HepG2 (cell line): Measurements from ENCODE around the gene CD68. TPM values are rescaled to one million over a fixed set of nuclear protein-coding genes. Genes with fewer than 3 reads are reported as not detected.

Experiments used
- CENPT ChIP-seq: sonication (generic); formaldehyde crosslinking; IDR thresholded peaks from 2 replicates; pipeline ENCODE4 v1.8.0; 2022; ENCODE audit warnings: low read depth, mild to moderate bottlenecking, moderate library complexity, missing genetic modification reagents
- GTF2F1 ChIP-seq: fragments of 150-350 bp; IDR thresholded peaks from 2 replicates; pipeline ENCODE4 v1.6.1; 2014; ENCODE audit warnings: low read length
- HNRNPH1 ChIP-seq: fragments of 200-400 bp; formaldehyde crosslinking; optimal IDR thresholded peaks from 2 replicates; pipeline ENCODE3; 2017; ENCODE audit warnings: mild to moderate bottlenecking, low read depth, low read length
- HOXD1 ChIP-seq: sonication (generic); formaldehyde crosslinking; IDR thresholded peaks from 2 replicates; pipeline ENCODE4 v1.5.0; 2020; ENCODE audit warnings: missing genetic modification reagents
- ISL2 ChIP-seq: sonication (generic); formaldehyde crosslinking; IDR thresholded peaks from 2 replicates; pipeline ENCODE4 v1.5.0; 2020; ENCODE audit warnings: missing genetic modification reagents
- KLF13 ChIP-seq: sonication (generic); formaldehyde crosslinking; IDR thresholded peaks from 2 replicates; pipeline ENCODE4 v1.4.0; 2020; ENCODE audit warnings: mild to moderate bottlenecking, missing genetic modification reagents
- KMT2B ChIP-seq: IDR thresholded peaks from 2 replicates; pipeline ENCODE4 v1.6.1; 2016; ENCODE audit warnings: missing genetic modification reagents, missing compliant biosample characterization
- MEIS1 ChIP-seq: sonication (generic); formaldehyde crosslinking; IDR thresholded peaks from 2 replicates; pipeline ENCODE4 v1.9.0; 2021; ENCODE audit warnings: mild to moderate bottlenecking, missing genetic modification reagents, moderate library complexity, borderline replicate concordance
- POLR2A ChIP-seq, 2 experiments: IDR thresholded peaks; 2 replicates each; pipeline ENCODE4 v1.6.1; 2011; ENCODE audit warnings: low read depth in 2 of 2, low read length in 2 of 2, mild to moderate bottlenecking in 1 of 2, moderate library complexity in 1 of 2; ENCODE audit not compliant: insufficient read depth in 1 of 2
- PTBP1 ChIP-seq: fragments of 200-400 bp; formaldehyde crosslinking; IDR thresholded peaks from 2 replicates; pipeline ENCODE4 v1.6.1; 2018; ENCODE audit warnings: low read length, low read depth; ENCODE audit not compliant: poor library complexity, severe bottlenecking
- RXRA ChIP-seq: sonication (generic); formaldehyde crosslinking; IDR thresholded peaks from 2 replicates; pipeline ENCODE4 v1.5.1; 2020; ENCODE audit warnings: missing genetic modification reagents
- SNRNP70 ChIP-seq: fragments of 200-400 bp; formaldehyde crosslinking; IDR thresholded peaks from 2 replicates; pipeline ENCODE4 v1.6.1; 2017; ENCODE audit warnings: mild to moderate bottlenecking, low read depth, low read length, moderate library complexity
- SRSF4 ChIP-seq: fragments of 200-400 bp; formaldehyde crosslinking; IDR thresholded peaks from one replicate; pipeline ENCODE4 v1.6.1; 2018; ENCODE audit warnings: mild to moderate bottlenecking, low read depth, low read length, moderate library complexity; ENCODE audit not compliant: poor library complexity, severe bottlenecking
- TCF7 ChIP-seq: sonication (generic); IDR thresholded peaks from 2 replicates; pipeline ENCODE4 v1.6.1; 2016; ENCODE audit warnings: antibody characterized with exemption, low read depth
- ZEB1 ChIP-seq: IDR thresholded peaks from 2 replicates; pipeline ENCODE4 v1.6.1; 2012; ENCODE audit warnings: mild to moderate bottlenecking, low read depth, inconsistent platforms; ENCODE audit not compliant: insufficient replicate concordance
- ZFP41 ChIP-seq: sonication (generic); formaldehyde crosslinking; IDR thresholded peaks from 2 replicates; pipeline ENCODE4 v1.4.0; 2020; ENCODE audit warnings: mild to moderate bottlenecking, missing genetic modification reagents, borderline replicate concordance
- ZIK1 ChIP-seq: sonication (generic); formaldehyde crosslinking; IDR thresholded peaks from 2 replicates; pipeline ENCODE4 v1.5.0; 2020; ENCODE audit warnings: mild to moderate bottlenecking, low read depth, missing genetic modification reagents, borderline replicate concordance
- ZNF10 ChIP-seq: sonication (generic); formaldehyde crosslinking; IDR thresholded peaks from 2 replicates; pipeline ENCODE4 v1.4.0; 2020; ENCODE audit warnings: mild to moderate bottlenecking, low read depth, missing genetic modification reagents, borderline replicate concordance
- ZNF264 ChIP-seq: sonication (generic); formaldehyde crosslinking; IDR thresholded peaks from 2 replicates; pipeline ENCODE4 v1.4.0; 2020; ENCODE audit warnings: missing genetic modification reagents
- ZNF335 ChIP-seq: sonication (generic); formaldehyde crosslinking; IDR thresholded peaks from 2 replicates; pipeline ENCODE4 v1.4.0; 2020; ENCODE audit warnings: missing genetic modification reagents
- ZNF589 ChIP-seq: sonication (generic); formaldehyde crosslinking; conservative IDR thresholded peaks from 2 replicates; pipeline ENCODE4 v1.8.0; 2022; ENCODE audit warnings: mild to moderate bottlenecking, moderate library complexity, missing genetic modification reagents
- ZNF737 ChIP-seq: sonication (generic); formaldehyde crosslinking; IDR thresholded peaks from 2 replicates; pipeline ENCODE4 v1.5.0; 2020; ENCODE audit warnings: missing genetic modification reagents, mild to moderate bottlenecking, borderline replicate concordance
- polyA plus RNA-seq, 8 experiments: library from polyadenylated mRNA; depleted of rRNA in 3 of 8; stranded (reverse) in 7 of 8; unstranded in 1 of 8; fragments of >200 nt; fragmentation: Illumina TruSeq in 4 of 8; extraction: Trizol in 4 of 8; gene quantifications; 2 replicates each; pipeline versions ENCODE4 v1.2.1 to v1.2.3, GENCODE V29; 2011 to 2016; ENCODE audit warnings: low read depth in 4 of 8, missing spikeins in 1 of 8, mixed read lengths in 1 of 8; ENCODE audit not compliant: insufficient read depth in 1 of 8
- total RNA-seq, 5 experiments: library from RNA; depleted of rRNA; stranded (reverse); fragments of >200 nt; fragmentation: Illumina TruSeq; extraction: Trizol; gene quantifications; 2 replicates each; pipeline ENCODE4 v1.2.3, GENCODE V29; 2016; ENCODE audit warnings: low read depth in 1 of 5
- TF ChIP-seq, protein P1 (sequence below): sonication (generic); formaldehyde crosslinking; IDR thresholded peaks from 2 replicates; pipeline ENCODE4 v1.4.0; 2020; ENCODE audit warnings: missing genetic modification reagents, mild to moderate bottlenecking, borderline replicate concordance
- TF ChIP-seq, protein P2 (sequence below): sonication (generic); formaldehyde crosslinking; IDR thresholded peaks from 2 replicates; pipeline ENCODE4 v1.5.0; 2020; ENCODE audit warnings: missing genetic modification reagents
- TF ChIP-seq, protein P3 (sequence below): IDR thresholded peaks from 2 replicates; pipeline ENCODE4 v1.6.1; 2016; ENCODE audit warnings: low read depth, borderline replicate concordance
- TF ChIP-seq, protein P4 (sequence below), 2 experiments: IDR thresholded peaks; 2 replicates each; pipeline ENCODE4 v1.6.1; 2011 to 2012; ENCODE audit warnings: low read length in 2 of 2, borderline replicate concordance in 1 of 2, low read depth in 1 of 2, mild to moderate bottlenecking in 1 of 2, moderate library complexity in 1 of 2

CD68 gene
- total and polyA plus RNA-seq, 2 of the 13 experiments (the other 11 are each of a cell fraction or from before 2014, with no cell fraction given) = 10.3 to 104 TPM

DNA sequence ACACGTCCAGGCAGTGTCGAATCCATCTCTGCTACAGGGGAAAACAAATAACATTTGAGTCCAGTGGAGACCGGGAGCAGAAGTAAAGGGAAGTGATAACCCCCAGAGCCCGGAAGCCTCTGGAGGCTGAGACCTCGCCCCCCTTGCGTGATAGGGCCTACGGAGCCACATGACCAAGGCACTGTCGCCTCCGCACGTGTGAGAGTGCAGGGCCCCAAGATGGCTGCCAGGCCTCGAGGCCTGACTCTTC is 7.2 kb upstream of the CD68 start (continued):
- TF ChIP-seq ZNF10 (CRISPR knock-in tag) (no peak), ZNF335 (CRISPR knock-in tag) (peak; percentile 87; the same call in 1 of the 2 replicates), TCF7 (no peak), SNRNP70 (no peak), ZNF737 (CRISPR knock-in tag) (no peak), ISL2 (CRISPR knock-in tag) (no peak), ZNF264 (CRISPR knock-in tag) (peak; percentile 33; the same call in 1 of the 2 replicates), GTF2F1 (no peak), ZFP41 (CRISPR knock-in tag) (peak; percentile 43; the same call in 1 of the 2 replicates), ZNF589 (no peak; the same call in 1 of the 2 replicates), SRSF4 (no peak), ZEB1 (no peak), CENPT (CRISPR knock-in tag) (no peak), ZIK1 (CRISPR knock-in tag) (peak; percentile 69; the same call in 1 of the 2 replicates), POLR2A (IDR thresholded peaks at IDR 0.05; ENCODE audit: insufficient read depth in 1 of 2, low read depth in 2 of 2, low read length in 2 of 2) (no peak), RXRA (CRISPR knock-in tag) (no peak), MEIS1 (CRISPR knock-in tag) (no peak), PTBP1 (no peak), HOXD1 (CRISPR knock-in tag) (no peak), KLF13 (no peak), HNRNPH1 (no peak), KMT2B (CRISPR knock-in tag) (peak; percentile 75; the same call in 1 of the 2 replicates)
- TF ChIP-seq, protein P1, sequence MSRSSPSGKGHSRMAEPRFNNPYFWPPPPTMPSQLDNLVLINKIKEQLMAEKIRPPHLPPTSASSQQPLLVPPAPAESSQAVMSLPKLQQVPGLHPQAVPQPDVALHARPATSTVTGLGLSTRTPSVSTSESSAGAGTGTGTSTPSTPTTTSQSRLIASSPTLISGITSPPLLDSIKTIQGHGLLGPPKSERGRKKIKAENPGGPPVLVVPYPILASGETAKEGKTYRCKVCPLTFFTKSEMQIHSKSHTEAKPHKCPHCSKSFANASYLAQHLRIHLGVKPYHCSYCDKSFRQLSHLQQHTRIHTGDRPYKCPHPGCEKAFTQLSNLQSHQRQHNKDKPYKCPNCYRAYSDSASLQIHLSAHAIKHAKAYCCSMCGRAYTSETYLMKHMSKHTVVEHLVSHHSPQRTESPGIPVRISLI = no peak
- TF ChIP-seq, protein P2, sequence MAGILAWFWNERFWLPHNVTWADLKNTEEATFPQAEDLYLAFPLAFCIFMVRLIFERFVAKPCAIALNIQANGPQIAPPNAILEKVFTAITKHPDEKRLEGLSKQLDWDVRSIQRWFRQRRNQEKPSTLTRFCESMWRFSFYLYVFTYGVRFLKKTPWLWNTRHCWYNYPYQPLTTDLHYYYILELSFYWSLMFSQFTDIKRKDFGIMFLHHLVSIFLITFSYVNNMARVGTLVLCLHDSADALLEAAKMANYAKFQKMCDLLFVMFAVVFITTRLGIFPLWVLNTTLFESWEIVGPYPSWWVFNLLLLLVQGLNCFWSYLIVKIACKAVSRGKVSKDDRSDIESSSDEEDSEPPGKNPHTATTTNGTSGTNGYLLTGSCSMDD (CRISPR knock-in tag) = no peak
- TF ChIP-seq, protein P3, sequence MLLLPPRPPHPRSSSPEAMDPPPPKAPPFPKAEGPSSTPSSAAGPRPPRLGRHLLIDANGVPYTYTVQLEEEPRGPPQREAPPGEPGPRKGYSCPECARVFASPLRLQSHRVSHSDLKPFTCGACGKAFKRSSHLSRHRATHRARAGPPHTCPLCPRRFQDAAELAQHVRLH (CRISPR knock-in tag) = peak; percentile 65; the same call in 1 of the 2 replicates
- TF ChIP-seq, protein P4, sequence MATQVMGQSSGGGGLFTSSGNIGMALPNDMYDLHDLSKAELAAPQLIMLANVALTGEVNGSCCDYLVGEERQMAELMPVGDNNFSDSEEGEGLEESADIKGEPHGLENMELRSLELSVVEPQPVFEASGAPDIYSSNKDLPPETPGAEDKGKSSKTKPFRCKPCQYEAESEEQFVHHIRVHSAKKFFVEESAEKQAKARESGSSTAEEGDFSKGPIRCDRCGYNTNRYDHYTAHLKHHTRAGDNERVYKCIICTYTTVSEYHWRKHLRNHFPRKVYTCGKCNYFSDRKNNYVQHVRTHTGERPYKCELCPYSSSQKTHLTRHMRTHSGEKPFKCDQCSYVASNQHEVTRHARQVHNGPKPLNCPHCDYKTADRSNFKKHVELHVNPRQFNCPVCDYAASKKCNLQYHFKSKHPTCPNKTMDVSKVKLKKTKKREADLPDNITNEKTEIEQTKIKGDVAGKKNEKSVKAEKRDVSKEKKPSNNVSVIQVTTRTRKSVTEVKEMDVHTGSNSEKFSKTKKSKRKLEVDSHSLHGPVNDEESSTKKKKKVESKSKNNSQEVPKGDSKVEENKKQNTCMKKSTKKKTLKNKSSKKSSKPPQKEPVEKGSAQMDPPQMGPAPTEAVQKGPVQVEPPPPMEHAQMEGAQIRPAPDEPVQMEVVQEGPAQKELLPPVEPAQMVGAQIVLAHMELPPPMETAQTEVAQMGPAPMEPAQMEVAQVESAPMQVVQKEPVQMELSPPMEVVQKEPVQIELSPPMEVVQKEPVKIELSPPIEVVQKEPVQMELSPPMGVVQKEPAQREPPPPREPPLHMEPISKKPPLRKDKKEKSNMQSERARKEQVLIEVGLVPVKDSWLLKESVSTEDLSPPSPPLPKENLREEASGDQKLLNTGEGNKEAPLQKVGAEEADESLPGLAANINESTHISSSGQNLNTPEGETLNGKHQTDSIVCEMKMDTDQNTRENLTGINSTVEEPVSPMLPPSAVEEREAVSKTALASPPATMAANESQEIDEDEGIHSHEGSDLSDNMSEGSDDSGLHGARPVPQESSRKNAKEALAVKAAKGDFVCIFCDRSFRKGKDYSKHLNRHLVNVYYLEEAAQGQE (IDR thresholded peaks at IDR 0.05; ENCODE audit: borderline replicate concordance in 1 of 2, low read depth in 1 of 2, low read length in 2 of 2) = no peak
